D721Med (cell line): Measurements from ENCODE around the gene MEGF9.
"Not testable (repeated sequence)": the region's sequence is repeated elsewhere in the genome, so short reads cannot be mapped to it uniquely, and the experiment has no call there.

Experiments
- DNase-seq: peaks from one replicate; pipeline ENCODE4 v3.0.0; 2011; ENCODE audit warnings: low spot score; ENCODE audit not compliant: insufficient read length
- FAIRE-seq: peaks from 2 replicates; lab custom pipeline; 2011; peaks lifted over from hg19 to GRCh38; lab: Jason Lieb, UNC
- TF ChIP-seq, protein P1 (sequence below): IDR thresholded peaks from 2 replicates; pipeline ENCODE4 v1.5.1; 2012; ENCODE audit warnings: mild to moderate bottlenecking, control low read depth; ENCODE audit not compliant: insufficient read depth; ENCODE audit errors: missing control alignments

Gene MEGF9

DNA sequence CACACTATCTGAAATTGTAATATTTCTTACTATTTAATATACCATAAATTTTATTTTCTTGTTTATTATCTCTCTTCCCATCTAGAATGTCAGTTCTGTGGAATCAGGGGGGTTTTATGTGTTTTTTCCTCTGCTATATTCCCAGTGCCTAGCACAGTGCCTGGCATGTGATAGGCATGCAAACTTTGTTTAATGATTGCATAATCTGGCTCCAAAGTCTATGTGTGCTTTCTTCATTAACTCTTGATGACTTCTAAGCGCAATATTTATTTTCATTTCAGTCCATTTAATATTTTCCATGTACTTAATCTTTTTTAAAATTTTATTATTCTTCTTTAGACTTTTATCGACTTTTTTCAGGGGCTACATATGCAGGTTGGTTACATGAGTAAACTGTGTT is 73.9 kb downstream of the MEGF9 start:
- TF ChIP-seq, protein P1, sequence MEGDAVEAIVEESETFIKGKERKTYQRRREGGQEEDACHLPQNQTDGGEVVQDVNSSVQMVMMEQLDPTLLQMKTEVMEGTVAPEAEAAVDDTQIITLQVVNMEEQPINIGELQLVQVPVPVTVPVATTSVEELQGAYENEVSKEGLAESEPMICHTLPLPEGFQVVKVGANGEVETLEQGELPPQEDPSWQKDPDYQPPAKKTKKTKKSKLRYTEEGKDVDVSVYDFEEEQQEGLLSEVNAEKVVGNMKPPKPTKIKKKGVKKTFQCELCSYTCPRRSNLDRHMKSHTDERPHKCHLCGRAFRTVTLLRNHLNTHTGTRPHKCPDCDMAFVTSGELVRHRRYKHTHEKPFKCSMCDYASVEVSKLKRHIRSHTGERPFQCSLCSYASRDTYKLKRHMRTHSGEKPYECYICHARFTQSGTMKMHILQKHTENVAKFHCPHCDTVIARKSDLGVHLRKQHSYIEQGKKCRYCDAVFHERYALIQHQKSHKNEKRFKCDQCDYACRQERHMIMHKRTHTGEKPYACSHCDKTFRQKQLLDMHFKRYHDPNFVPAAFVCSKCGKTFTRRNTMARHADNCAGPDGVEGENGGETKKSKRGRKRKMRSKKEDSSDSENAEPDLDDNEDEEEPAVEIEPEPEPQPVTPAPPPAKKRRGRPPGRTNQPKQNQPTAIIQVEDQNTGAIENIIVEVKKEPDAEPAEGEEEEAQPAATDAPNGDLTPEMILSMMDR: no peak
- DNase-seq (no peak), FAIRE-seq (no peak)

GRCh38 chr9:120637919-120638318 is 76.4 kb downstream of the MEGF9 start:
- FAIRE-seq (no peak), DNase-seq (no peak)
- TF ChIP-seq, protein P1: no peak

- TF ChIP-seq, protein P1: no peak
- FAIRE-seq (no peak), DNase-seq (no peak)
Observed at GRCh38 chr9:120636194-120636957, 77.9 kb downstream of the MEGF9 start.

DNA sequence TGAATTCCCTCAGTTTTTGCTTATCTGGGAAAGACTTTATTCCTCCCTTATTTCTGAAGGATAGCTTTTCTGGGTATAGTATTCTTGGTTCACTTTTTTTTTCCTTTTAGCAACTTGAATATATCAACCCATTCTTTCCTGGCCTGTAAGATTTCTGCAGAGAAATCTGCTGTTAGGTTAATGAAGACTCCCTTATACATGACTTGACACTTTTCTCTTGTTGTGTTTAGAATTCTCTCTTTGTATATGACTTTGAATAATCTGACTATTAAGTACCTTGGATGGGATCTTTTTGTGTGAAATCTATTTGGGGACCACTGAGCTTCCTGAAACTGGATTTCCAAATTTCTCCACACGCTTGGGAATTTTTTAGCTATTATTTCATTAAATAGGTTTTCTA is 79.3 kb downstream of the MEGF9 start:
- TF ChIP-seq, protein P1: no peak
- DNase-seq (no peak), FAIRE-seq (no peak)

DNA sequence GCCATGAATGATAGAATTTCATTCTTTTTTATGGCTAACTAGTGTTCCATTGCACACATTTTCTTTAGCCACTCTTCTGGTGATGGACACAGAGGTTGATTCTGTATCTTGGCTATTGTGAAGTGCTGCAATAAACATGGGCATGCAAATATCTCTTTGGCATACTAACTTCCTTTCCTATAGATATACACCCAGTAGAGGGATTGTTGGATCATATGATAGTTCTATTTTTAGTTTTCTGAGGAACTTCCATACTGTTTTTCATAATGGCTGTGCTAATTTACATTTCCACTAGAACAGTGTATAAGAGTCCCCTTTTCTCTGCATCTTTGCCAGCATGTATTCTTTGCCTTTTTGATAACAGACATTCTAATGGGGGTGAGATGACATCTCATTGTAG is 83.9 kb downstream of the MEGF9 start:
- DNase-seq: no peak
- FAIRE-seq: no peak
- TF ChIP-seq, protein P1: no peak

- FAIRE-seq, DNase-seq: not testable (repeated sequence)
Observed at GRCh38 chr9:120628925-120629497, 85.3 kb downstream of the MEGF9 start.

DNA sequence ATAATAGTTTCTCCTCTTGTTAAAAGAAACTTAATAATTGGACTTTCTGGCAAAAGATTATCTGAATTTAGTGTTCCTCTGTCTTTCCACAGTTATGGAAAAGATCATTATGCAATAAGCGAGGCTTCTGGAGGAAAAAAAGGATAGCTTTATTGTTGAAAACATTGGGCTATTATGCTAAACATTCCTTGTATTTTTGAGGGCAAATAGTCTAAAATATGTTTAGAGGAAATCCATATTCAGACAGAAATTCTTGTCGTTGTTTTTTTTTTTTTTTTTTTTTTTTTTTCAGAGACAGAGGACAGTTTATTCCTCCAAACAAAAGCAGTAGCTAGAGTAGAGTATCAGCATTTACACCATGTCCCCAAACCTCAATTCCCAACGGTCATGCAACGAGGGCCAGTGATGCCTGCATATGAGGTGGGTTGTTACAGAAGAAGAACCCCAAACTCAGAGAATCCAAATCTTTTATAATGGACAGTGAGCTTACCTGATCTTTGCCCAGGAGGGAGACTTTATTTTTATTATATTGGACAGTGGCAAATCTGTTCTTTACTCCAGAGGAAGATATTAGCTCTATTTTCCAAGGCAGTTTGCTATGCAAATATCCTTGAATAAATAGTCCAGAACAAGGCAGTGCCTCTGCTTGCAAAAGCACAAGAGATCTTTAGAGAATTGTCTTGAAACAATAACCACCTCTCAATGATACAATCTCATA is 85.9 kb downstream of the MEGF9 start:
- FAIRE-seq (no peak), DNase-seq (no peak)
- TF ChIP-seq, protein P1: no peak
